Activated CD4-positive, alpha-beta T cell treated with anti-CD3 and anti-CD28 coated beads for 4 hours (primary cell): Measurements from ENCODE around the gene CRYBA4.
"Not testable (repeated sequence)": the region's sequence is repeated elsewhere in the genome, so short reads cannot be mapped to it uniquely, and the experiment has no call there.

Experiments
- DNase-seq, 2 donors: peaks; one replicate each; pipeline ENCODE4 v3.0.0-alpha.2; 2020

CRYBA4 gene

DNA sequence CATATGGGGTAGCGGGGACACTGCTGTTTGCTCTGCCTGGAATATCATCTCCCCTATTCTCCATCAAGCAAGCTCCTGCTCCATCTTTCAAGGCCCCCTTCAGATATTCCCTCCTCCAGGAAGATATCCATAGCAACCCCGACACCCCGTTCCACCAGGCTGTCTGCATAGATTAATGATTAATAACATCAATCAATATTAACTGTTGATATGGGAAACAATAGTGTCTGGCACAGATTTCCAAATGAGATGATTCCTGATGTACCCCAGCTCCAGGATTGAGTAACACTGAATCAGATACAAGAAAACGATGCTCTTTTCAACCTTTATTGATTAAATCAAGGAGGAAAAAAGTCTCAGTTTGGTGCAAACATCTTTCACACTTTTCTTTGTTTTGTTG lies 24.3 kb upstream of the CRYBA4 start:
- DNase-seq, result no peak

DNA sequence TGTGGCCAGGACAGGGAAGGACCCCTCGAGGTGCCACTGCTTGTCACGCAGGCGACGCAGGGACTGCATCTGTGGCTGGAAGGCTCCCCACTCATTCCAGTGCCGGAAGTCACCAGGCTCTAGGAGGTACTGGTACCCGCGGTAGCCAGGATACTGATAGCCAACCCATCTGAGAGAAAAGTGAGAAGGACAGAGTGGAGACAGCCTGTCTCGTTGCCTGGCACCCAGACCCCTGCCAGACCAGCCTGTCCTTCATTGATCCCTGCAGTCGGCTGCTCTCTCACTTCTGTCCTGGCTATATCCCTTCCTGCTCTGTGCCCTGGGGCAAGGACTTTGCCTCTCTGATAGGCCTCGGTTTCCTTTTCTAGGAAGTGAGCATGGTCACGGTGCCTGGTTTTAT lies 22.3 kb upstream of the CRYBA4 start:
- no peak for DNase-seq

- no peak for DNase-seq
These were observed 20.0 kb upstream of the CRYBA4 start for GRCh38 chr22:26601726-26602125.

DNA sequence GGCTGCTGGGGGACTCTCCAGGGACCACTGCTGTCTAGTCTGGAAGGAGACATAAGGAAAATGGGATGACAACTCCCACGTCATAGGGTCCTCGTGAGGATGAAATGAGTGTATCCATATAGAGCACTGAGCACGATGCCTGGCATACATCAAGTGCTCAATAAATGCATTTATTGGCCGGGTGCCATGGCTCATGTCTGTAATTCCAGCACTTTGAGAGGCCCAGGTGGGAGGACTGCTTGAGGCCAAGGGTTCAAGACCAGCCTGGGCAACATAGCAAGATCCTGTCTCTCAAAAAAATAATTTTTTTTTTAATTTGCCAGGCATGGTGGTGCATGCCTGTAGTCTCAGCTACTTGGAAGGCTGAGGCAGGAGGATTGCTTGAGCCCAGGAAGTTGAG lies 19.6 kb upstream of the CRYBA4 start:
- no peak for DNase-seq

DNA sequence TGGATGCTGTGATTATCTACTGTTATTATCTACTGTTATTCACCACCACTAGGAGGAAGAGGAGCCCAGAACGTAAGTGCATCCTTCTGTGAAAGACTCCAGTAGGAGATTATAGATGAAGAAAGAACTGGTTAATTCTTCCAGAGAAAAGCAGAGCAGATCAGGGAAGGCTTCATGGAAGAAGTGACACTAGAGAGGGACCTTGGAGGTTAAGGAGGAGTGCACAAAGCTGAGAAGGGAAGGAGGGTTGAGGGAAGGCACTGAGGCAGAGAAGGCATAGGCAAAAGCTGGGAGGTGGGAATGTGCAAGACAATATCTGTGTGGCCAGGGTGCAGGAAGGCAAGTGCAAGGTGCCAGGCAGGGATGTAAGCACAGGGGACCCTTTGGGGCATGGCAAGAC lies 17.4 kb upstream of the CRYBA4 start:
- DNase-seq, result no peak

DNA sequence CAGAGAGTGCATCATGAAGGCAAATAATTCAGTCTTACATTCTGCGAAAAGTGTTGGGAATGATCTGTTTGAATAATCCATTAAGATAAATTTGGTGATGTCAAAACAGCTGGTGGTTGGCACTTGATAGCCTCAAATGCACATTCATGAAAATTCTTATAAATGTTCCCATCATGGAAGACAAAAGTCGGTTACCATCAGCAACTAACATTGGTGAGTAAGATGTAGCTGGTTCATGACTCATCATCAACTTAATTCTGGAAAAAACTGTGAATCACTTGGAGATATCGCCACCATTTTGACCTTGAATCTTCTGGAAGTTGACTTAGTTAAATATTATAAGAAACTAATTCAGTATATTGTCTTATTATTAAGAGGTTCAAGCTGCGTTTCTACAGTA lies 15.2 kb upstream of the CRYBA4 start:
- DNase-seq, result no peak

DNA sequence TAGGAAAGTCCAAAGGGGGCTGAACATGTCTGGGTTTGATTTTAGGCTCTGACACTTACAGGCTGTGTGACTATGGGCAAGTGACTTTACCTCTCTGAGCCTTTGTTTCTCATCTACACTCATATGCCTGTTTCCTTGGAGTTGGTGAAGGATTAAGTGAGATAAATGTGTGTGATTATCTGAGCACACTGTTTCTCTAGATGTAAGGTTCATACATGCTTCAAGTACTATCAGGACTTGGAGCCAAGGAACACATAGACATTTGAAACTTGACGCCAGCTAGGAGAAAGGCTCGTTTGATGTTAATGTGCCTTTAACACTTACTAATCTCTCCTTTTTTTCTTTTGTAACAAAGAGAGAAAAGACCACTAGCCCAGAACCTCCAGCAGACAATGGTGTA lies 13.6 kb upstream of the CRYBA4 start:
- DNase-seq, result no peak

DNA sequence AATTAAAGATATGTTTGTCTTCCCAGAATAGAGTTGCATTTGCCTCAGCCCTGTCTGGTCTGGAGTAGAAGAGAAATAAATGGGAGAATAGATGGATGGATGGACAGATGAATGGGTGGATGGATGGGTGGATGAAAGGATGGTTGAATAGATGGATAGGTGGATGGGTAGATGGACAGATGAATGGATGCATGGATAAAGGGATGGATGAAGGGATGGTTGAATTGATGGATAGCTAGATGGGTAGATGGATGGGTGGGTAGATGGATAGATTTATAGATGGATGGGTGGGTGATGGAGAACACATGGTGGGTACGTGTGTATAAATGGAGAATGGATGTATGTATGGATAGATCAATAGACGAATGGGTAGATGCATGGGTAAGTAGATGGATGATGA lies 12.5 kb upstream of the CRYBA4 start:
- DNase-seq, result no peak

DNA sequence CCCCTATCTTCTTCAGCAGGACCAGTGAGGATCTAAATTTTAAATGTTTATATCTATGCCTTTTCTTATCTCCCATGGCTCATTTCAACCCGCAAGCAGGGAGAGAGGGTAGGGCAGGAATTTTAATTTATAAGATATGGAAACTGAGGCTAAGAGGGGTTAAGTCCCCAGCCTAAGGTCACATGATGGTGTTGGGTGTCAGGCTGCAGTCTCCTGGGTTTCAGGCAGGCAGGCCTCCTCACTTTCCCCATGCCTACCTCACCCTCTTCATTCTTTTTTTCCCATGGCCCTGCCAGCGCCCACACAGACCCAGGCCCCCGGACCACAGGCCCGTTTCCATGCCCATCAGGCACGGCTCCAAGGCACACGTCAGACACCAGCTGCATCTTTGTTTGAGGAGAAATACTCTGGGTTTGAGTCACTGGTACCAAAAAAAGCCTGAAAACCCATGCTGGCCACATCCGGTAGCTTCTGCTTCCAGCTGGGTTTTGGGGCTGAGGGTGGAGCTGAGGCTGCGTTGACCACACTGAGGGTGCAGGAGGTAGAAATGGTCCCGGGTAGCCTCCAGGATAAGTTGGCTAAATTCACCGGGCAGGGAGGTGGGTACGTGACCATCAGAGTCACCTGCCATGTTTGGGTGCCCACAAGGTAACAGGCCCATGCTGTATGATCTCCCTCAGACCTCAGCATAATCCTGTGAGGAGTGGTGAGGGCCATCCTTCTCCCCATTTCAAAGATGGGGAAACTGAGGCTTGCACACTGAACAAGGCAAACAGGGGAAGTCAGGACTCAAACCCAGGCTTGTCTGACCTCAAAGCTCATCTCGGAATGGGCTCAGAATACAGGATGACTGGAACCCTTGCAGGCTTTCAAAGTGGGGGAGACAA lies 11.4 kb upstream of the CRYBA4 start:
- peak in 1 of 2 donors; percentile 40 for DNase-seq

- no peak for DNase-seq
These were observed 10.8 kb upstream of the CRYBA4 start for GRCh38 chr22:26610996-26611395.

GRCh38 chr22:26612652-26613051 lies 9.1 kb upstream of the CRYBA4 start:
- no peak for DNase-seq

GRCh38 chr22:26613753-26614152 lies 8.0 kb upstream of the CRYBA4 start:
- not testable (repeated sequence) for DNase-seq

- no peak for DNase-seq
These were observed 7.4 kb upstream of the CRYBA4 start for GRCh38 chr22:26614322-26614721.

GRCh38 chr22:26615149-26615548 lies 6.6 kb upstream of the CRYBA4 start:
- DNase-seq, result no peak

- DNase-seq, result no peak
These were observed 5.8 kb upstream of the CRYBA4 start for GRCh38 chr22:26615830-26616435.

- no peak for DNase-seq
These were observed 5.1 kb upstream of the CRYBA4 start for GRCh38 chr22:26616650-26617049.

DNA sequence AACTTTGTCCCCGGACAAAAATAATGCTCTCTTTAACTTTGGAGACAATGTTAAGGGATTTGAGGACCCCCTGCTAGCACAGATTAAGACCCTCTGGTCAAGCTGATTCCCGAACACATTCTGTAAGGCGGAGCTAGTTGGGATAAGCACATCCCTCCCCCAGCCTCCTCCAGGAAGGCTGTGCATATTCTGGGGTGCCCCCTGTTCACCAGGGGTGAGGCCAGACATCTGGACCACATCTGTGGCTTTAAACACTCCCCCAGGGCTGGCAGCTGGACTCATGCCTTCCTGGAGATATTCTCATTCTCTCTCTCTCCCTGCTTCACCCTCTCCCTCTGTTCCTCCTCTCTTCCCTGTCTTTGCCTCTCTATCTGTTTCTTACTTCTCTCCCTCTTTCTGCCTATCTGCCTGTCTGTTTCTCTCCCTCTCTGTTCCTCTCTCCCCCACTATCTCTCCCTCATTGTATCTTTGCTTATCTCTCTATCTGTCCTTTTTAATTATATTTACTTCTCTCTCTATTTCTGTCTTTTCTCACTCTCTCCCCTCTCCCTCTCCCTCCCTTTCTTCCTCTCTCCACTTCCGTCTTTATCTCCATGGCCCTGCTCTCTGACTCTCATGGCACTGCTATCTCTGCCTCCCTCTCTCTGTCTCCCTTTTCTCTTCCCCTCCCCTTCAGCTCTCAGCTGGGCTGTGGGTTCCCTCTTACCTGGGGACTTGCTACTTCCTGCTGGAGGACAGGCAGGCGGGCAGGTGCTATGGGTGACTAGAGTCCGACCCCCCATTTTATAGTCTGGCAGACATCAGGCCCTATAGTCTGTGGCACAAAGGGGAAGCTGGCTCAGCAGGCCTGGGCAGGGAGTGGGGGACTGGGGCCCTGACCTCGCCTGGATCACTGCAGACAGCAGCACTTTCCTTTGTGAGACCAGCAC lies 4.2 kb upstream of the CRYBA4 start, which contains the start of gene CRYBB1:
TSS of gene CRYBB1 (minus strand) at position 757 of the 929 bp plus-strand sequence. CDS start 1,708 bp downstream, outside the sequence.
- DNase-seq, result no peak

DNA sequence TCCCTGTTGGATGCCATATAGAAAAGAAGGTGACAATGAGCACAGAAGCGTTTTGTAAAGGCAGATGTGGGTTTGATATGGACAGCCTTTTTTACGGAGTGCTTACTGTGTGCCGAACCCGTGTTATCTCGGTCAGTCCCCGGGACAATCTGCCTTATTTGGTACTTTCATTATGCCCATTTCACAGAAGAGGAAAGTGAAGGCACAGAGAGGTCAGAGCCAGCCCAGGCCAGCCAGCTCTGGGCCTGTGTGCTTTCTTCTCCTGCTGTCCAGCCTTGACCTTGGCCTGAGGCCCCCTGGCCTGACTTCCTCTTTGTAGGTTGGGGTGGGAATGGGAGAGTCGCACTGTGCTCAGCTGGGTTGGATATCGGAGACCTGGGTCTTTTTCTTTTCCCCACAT lies 3.3 kb upstream of the CRYBA4 start:
- no peak for DNase-seq

- DNase-seq, result no peak
These were observed 2.3 kb upstream of the CRYBA4 start for GRCh38 chr22:26619510-26619909.

GRCh38 chr22:26620197-26620596 lies 1.6 kb upstream of the CRYBA4 start:
- no peak for DNase-seq

- DNase-seq, result no peak
These were observed 2.2 kb downstream of the CRYBA4 start for GRCh38 chr22:26623984-26624383.

- DNase-seq, result no peak
These were observed 3.0 kb downstream of the CRYBA4 start for GRCh38 chr22:26624803-26625202.
